GM18498 (cell line): ENCODE results near the gene EMP3.
"Not testable (repeated sequence)": the region's sequence is repeated elsewhere in the genome, so short reads cannot be mapped to it uniquely, and the experiment has no call there.

Source experiments
- ATAC-seq: cut with Tn5 transposase; IDR thresholded peaks from one replicate; pipeline ENCODE4 v1.9.1; 2021; ENCODE audit warnings: mild to moderate bottlenecking, moderate library complexity; ENCODE audit not compliant: unreplicated experiment

EMP3 gene

GRCh38 chr19:48325265-48325910, at the start of gene EMP3:
Gene EMP3, plus strand, starts transcription at chr19:48325552. Its CDS starts 1,293 bp downstream, at chr19:48326845.
- no peak for ATAC-seq

DNA sequence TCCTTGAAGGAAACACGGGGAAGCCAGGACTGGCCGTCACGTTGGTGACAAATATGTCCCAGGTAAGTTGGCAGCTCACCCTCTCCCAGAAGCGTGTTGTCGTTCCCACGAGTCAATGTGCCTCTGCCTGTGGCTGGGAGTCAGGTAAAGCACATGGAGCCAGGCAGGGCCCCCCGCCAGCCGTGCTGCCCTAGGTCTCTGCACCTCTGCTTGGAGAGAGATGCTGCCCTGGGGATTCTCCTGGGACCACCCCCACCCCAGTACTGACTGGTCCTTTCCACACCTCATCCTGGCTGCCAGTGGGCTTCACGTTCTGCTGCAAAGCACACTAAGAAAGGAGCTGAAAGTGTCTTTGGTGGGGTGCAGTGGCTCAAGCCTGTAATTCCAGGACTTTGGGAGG, 45.6 kb upstream of the EMP3 start:
- no peak for ATAC-seq

DNA sequence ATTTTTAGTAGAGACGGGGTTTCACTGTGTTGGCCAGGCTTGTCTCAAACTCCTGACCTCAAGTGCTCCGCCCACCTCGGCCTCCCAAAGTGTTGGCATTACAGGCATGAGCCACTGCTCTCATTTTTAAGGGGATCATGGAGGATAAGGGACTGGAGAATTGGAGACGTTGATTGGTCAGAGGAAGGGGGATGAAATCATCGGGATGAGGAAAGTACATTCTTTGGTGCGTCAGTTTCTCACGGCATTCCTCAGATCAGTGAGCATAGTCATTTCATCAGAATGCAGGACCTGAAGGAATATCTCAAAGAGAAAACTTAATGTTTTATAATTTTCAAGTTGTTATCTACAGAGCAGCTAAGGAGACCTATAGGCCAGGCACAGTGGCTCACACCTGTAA, 41.4 kb upstream of the EMP3 start:
- no peak for ATAC-seq

DNA sequence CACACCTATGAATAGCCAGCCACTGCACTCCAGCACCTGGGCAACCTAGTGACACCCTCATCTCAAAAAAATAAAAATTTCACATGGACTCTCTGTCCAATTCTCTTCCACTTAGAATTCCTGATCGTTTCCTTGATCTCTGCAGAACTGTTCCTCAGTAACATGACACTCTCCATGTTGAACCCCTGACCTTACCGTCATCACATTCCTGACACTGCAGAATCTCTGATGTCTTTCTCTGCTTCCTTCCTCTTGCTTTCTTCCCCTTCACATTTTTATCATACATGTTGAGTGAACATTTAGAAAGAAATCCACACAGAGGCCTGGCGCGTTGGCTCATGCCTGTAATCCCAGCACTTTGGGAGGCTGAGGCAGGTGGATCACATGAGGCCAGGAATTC, 40.5 kb upstream of the EMP3 start:
- no peak for ATAC-seq

DNA sequence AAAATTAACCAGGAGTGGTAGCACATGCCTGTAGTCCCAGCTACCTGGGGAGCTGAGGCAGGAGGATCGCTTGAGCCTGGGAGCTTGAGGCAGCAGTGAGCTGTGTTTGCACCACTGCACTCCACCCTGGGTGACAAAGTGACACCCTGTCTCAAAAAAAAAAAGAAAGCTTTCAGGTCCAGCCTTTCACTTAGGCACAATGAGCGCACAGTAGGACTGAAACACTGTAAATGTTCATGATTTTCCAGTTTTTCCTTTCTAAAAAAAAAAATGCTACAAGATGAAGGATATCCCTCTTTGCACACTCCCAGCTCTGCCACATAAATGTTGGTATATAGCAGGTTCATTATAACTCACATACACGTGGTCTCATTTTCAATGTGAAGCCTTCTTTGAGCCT, 37.6 kb upstream of the EMP3 start:
- ATAC-seq: no peak

DNA sequence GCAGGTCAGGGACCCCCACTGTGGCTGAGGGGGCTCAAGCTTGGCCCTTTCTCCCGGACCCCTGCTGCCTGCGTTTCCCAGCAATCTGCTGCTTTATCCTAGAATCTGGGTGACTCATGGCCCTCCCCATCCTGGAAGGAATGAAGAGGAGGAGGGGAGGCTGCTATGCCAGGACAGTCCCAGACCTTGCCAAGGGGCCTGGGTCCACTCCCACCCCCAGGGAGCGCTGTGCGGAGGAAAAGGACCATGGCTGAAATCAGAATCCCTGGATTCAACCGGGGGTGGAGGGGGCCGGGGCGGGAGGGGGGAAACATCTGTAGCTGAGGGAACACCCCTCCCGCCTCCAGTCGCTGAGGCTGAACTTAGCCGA, 35.0 kb upstream of the EMP3 start:
- no peak for ATAC-seq

- no peak for ATAC-seq
Observed at GRCh38 chr19:48290771-48291488, 34.4 kb upstream of the EMP3 start.

DNA sequence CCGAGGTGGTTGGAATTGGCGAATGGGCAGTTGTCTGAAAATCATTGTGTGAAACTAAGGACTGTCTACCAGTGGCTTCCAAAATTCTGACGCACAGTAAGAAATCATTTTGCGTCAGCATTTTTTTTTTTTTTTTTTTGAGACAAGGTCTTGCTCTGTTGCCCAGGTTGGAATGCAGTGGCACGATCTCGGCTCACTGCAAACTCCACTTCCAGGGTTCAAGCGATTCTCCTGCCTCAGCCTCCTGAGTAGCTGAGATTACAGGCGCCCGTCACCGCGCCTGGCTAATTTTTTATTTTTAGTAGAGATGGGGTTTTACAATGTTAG, 33.9 kb upstream of the EMP3 start:
- ATAC-seq: not testable (repeated sequence)

DNA sequence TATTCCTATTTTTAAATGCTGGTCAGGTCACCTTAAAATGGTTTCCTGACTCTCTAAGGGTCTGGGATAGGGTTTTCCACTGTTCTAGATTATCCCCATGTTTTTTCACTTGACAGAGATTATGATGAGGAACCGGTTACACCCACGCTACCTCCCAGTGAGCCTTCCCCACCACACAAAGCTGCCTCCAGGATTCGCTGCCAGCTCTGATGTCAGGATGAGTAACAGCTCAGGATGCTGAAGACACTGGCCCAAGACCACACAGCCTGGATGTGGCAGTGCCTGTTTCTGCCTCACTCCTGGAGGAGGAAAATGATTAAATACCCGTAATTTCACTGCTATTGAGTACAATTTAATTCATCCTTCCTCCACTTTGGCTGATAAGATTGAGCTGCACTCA, 32.6 kb upstream of the EMP3 start:
- no peak for ATAC-seq

- ATAC-seq: no peak
Observed at GRCh38 chr19:48295458-48295857, 29.9 kb upstream of the EMP3 start.

- ATAC-seq: no peak
Observed at GRCh38 chr19:48296963-48297734, 28.2 kb upstream of the EMP3 start.

DNA sequence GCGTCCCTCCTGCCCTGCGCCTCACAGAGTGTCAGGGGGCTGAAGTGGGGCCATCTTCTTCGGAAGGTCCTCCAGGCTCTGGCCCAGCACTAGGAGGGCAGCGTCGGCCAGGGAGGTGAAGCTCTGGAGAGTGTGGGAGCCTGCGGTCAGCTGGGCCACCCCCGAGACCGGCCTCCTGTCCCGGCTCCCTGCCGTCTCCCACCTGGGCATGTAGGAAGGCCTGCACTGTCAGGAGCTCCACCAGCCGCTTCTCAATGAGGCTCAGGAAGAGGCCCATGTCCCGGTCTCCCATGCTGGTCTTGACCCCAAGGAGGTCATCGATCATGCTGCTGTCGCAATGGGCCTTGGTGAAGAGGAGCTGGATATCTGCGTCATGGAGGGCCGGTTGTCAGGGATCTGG, 27.4 kb upstream of the EMP3 start:
- no peak for ATAC-seq

- no peak for ATAC-seq
Observed at GRCh38 chr19:48301886-48302599, 23.3 kb upstream of the EMP3 start.

DNA sequence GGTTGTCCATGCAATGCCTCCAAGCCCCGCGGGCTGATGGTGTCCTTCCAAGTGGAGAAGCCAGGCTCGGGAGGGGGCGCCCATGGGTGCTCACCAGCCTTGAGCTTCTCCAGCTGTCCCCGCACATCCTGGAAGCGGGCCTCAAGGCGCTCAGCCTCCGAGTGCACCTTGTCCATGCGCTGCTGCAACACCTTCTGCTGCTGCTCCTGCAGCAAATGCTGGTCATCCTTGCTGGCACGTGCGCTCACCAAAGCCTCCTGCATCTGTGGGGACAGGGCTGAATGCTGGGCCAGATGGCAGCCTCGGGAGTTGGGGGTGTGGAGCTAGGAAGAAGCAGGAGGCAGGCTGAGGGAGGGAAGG, 22.8 kb upstream of the EMP3 start:
- no peak for ATAC-seq

DNA sequence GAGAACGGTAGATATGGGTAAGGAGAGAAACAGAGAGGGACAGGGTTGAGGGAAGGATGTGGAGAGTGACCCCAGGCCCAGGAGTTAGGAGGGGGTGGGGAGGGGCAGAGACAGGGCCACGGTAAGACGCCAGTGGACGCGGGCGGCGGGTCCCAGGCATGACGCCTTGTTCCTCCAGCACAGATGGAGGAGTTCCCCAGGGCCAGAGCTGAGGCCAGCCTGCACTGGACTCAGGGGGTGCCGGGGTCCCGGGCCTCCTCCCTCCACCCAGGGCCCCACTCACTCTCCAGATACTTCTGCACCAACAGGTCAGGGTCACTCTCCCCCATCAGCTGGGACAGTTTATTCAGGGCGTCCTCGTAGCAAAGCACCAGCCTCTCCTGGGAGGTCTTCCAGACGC, 22.0 kb upstream of the EMP3 start:
- ATAC-seq: no peak

- ATAC-seq: no peak
Observed at GRCh38 chr19:48303866-48304265, 21.5 kb upstream of the EMP3 start.

DNA sequence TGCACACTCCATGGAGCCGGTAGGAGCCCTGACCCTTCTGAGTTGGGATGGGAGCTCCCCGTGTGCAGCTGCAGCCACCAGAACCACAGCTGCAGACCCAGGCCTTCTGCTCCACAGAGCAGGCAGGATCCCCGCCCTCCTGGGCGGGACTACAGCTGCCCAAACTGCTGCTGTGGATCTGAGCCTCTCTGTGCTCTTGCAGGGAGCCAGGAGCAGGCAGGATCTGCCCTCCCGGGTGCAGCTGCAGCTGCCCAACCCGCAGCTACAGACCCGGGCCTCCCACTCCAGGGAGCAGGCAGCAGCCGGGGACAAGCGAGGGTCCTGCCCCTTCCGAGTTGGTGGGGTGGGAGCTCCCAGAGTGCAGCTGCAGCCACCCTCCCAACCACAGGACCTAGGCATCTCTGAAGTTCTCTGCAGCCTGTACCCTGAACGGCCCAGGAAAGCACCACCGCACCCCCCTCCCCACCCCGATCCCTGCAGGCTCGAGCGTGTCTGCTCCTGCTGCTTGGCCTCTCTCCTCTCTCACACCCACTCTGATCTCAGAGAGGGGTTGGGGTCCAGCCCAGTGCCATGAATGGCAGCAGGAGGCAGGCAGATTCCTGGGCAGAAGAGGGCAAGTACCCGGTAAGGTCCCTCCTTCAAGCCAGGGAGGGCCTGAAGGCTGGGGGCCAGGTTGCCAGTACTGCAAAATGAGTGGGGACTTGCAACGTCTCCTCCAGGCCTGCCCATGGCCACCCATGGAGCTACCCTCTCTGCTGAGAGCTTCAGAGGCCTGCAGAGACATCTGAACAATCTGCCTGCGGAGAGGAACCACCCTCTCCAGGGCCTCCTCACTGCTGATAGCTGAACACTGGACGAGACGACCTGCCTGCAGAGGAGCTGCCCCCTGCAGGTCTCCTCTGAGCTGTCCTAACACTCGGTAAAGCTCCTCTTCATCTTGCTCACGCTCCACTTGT, 16.4 kb upstream of the EMP3 start:
- ATAC-seq: no peak

DNA sequence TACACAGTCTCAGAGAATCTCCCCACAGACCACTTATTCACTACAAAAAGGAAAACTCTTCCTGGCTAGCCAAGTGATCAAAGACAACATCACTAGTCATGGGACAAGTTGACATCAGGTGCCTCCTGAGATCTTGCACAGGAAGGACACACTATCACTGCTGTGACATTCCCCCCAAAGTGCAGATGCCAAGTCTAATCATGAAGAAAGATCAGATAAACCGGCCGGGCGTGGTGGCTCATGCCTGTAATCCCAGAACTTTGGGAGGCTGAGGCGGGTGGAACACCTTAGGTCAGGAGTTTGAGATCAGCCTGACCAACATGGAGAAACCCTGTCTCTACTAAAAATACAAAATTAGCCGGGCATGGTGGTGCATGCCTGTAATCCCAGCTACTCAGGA, 15.6 kb upstream of the EMP3 start:
- not testable (repeated sequence) for ATAC-seq

- no peak for ATAC-seq
Observed at GRCh38 chr19:48310227-48310626, 15.1 kb upstream of the EMP3 start.

DNA sequence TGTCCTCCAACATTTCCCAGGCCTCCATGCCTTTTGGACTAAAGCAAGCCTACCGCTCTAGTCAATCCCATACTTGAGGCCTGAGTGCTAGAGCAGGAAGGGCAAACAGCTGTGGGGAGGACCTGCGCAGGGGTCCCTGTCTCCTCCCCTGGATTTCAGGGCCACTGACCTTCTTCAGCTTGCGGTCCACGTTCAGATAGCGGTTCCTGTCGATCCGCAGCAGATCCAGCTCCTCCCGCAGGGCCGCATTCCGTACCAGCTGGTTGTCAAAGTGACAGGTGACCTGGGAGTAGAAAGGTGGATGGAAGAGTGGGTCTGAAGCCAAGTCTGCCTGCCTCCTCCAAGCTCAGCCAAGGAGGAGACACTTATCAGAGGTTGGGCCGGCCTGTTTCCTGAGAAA, 14.0 kb upstream of the EMP3 start:
- ATAC-seq: no peak

GRCh38 chr19:48315712-48316111, 9.6 kb upstream of the EMP3 start:
- ATAC-seq: no peak
